Calu3 (cell line): ENCODE data around the gene SCGN. TPM values are rescaled to one million over a fixed set of nuclear protein-coding genes. Genes with fewer than 3 reads are reported as not detected.

Experiments
- BruUV-seq: library from RNA; stranded (reverse); fragments of 400-500 nt; replicated peaks from 2 replicates; lab custom pipeline; 2021; lab: Mats Ljungman, UMichigan
- CTCF ChIA-PET: fragments of 300-600 bp; sonication (Branson Sonifier 250); formaldehyde crosslinking; loops from one replicate; lab custom pipeline; 2022; ENCODE audit warnings: antibody characterized with exemption; lab: Charles Lee
- DNase-seq: peaks from one replicate; pipeline ENCODE4 v3.0.0; 2022
- H3K27ac Mint-ChIP-seq: one replicate; pipeline ENCODE4 v1.8.0; 2022; ENCODE audit warnings: mixed read lengths; ENCODE audit not compliant: unreplicated experiment
- H3K27me3 Mint-ChIP-seq: one replicate; pipeline ENCODE4 v1.8.0; 2022; ENCODE audit warnings: mixed read lengths; ENCODE audit not compliant: unreplicated experiment
- H3K36me3 Mint-ChIP-seq: one replicate; pipeline ENCODE4 v1.8.0; 2022; ENCODE audit warnings: mild to moderate bottlenecking, moderate library complexity, mixed read lengths; ENCODE audit not compliant: insufficient read depth, unreplicated experiment
- H3K4me1 Mint-ChIP-seq: one replicate; pipeline ENCODE4 v1.8.0; 2022; ENCODE audit warnings: mild to moderate bottlenecking, low read depth, mixed read lengths; ENCODE audit not compliant: unreplicated experiment
- H3K4me3 Mint-ChIP-seq: one replicate; pipeline ENCODE4 v1.8.0; 2022; ENCODE audit warnings: mild to moderate bottlenecking, low read depth, moderate library complexity, mixed read lengths; ENCODE audit not compliant: unreplicated experiment
- H3K9me3 Mint-ChIP-seq: one replicate; pipeline ENCODE4 v1.8.0; 2022; ENCODE audit warnings: low read depth, mixed read lengths; ENCODE audit not compliant: unreplicated experiment
- intact Hi-C: fragments of 100-400 bp; cut with micrococcal nuclease; formaldehyde crosslinking; loops from one replicate; pipeline ENCODE4 v1.10.0; 2022; ENCODE audit not compliant: unreplicated experiment
- total RNA-seq: library from RNA; stranded (reverse); gene quantifications from 2 replicates; pipeline ENCODE4 v1.2.3, GENCODE V29; 2022
- TF ChIP-seq, protein P1 (sequence below): fragments of 200-600 bp; IDR thresholded peaks from one replicate; pipeline ENCODE4 v1.8.0; 2022; ENCODE audit warnings: antibody characterized with exemption; ENCODE audit not compliant: unreplicated experiment

The SCGN gene
- total RNA-seq, 1 experiment from 2014 or later: 3.5 TPM

DNA sequence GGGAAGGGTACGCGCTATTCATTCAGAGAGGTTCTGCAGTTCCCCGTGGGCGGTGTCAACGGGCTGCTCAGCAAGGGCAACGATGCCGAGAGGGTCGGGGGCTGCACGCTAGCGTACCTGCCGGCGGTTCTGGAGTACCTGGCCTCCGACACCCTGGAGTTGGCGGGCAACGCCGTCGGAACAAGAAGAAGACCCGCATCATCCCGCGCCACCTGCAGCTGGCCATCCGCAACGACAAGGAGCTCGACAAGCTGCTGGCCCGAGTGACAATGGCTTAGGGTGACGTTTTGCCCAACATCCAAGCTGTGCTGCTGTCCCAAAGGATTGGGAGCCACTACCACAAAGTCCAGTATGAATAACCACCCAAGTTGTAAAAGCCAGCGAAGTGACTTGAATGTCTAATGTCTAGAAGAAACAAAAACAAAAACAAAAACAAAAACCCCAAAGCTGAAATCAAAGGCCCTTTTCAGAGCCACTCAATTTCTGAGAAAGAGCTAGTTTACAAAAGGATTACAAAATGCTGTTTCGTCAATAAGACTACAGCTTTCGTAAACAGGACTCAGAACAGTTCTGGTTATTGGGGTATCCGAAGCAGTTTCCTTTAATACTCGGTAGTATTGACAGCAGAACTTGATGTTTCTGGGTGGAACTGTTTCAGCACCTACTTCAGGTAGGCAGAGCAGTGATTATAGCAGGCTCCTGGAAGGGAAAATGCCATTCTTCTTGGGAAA is 80.6 kb downstream of the SCGN start:
- Mint-ChIP-seq H3K4me3 (no peak overlapping the region), H3K9me3 (peaks cover 3% of the 10 kb centered on the region), H3K4me1 (no peaks in the 10 kb centered on the region), H3K27me3 (no peaks in the 10 kb centered on the region), H3K27ac (no peak overlapping the region), H3K36me3 (no peaks in the 10 kb centered on the region)
- intact Hi-C loops: no loop called here
- no TSS peak for BruUV-seq
- DNase-seq: no peak
- CTCF ChIA-PET: no interaction called here
- TF ChIP-seq, protein P1, sequence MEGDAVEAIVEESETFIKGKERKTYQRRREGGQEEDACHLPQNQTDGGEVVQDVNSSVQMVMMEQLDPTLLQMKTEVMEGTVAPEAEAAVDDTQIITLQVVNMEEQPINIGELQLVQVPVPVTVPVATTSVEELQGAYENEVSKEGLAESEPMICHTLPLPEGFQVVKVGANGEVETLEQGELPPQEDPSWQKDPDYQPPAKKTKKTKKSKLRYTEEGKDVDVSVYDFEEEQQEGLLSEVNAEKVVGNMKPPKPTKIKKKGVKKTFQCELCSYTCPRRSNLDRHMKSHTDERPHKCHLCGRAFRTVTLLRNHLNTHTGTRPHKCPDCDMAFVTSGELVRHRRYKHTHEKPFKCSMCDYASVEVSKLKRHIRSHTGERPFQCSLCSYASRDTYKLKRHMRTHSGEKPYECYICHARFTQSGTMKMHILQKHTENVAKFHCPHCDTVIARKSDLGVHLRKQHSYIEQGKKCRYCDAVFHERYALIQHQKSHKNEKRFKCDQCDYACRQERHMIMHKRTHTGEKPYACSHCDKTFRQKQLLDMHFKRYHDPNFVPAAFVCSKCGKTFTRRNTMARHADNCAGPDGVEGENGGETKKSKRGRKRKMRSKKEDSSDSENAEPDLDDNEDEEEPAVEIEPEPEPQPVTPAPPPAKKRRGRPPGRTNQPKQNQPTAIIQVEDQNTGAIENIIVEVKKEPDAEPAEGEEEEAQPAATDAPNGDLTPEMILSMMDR: no peak

DNA sequence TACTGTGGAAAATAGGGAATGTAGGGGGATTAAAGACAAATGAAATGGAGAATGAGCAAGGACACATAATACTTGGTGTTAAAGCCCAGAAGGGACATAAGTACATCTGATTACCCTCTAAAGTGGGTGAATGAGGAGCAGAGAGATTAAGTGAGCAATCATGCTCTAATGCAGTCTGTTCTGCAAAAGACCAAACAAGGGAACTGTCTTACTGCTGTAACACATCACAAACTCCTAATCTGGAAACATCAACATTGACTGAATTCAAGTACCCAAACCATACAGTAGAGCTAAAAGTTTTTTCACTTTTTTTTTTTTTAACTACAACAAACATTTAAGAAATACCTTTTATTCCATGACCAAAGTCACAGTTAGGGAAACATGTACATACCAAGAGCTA is 83.2 kb downstream of the SCGN start:
- DNase-seq: no peak
- Mint-ChIP-seq H3K9me3 (peaks cover 8% of the 10 kb centered on the region), H3K27me3 (no peaks in the 10 kb centered on the region), H3K4me3 (no peak overlapping the region), H3K27ac (no peak overlapping the region), H3K36me3 (no peaks in the 10 kb centered on the region), H3K4me1 (no peaks in the 10 kb centered on the region)
- intact Hi-C loops: no loop called here
- no TSS peak for BruUV-seq
- CTCF ChIA-PET: no interaction called here
- TF ChIP-seq, protein P1: no peak

DNA sequence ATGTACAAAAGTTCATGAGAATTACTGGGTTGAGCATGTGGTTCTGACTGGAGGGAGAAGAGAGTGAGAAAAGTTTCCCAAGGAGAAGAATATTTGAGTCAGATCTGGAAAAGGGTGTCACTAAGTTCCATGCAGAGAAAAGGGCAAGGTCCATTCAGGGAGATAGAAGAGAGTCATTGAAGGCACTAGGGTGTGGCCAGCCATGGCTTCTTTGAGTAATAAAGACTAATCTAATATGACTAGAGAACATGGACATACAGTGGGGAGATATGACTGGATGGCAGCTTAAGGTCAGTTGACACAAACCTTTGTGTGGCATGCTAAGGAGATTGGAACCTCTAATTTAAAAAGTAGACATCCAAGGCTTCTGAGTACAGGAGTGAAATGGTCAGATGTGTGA is 91.9 kb downstream of the SCGN start:
- no TSS peak for BruUV-seq
- CTCF ChIA-PET: interaction anchor here (2.1 kb wide), 1 partner anchor 44 kb away, joined by 5 read pairs; no protein-coding TSS in a partner anchor
- TF ChIP-seq, protein P1: no peak
- H3K27ac Mint-ChIP-seq: no peak overlapping the region
- H3K4me3 Mint-ChIP-seq: no peak overlapping the region
- peaks cover 5% of the 10 kb centered on the region for H3K36me3 Mint-ChIP-seq
- intact Hi-C loops: no loop called here
- peaks cover 2% of the 10 kb centered on the region for H3K9me3 Mint-ChIP-seq
- H3K27me3 Mint-ChIP-seq: no peaks in the 10 kb centered on the region
- DNase-seq: no peak
- H3K4me1 Mint-ChIP-seq: peaks cover 26% of the 10 kb centered on the region

DNA sequence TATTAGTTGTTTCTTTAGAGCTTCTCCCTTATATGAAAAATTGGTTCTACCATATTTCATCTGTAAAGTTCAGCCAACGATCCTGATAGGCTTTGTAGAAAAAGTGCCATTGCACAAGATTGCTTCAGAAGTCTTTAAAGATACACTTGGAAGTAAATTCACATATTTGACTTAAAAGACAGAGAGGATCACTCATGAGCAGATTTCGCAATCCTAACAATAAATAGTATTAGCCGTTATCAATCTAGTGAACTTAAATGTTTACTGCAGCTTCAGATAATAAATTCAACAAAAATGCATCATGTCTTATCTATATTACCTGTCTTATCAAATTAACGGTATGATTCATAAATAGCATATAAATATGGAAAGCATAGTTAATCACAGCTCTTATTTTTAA is 93.8 kb downstream of the SCGN start:
- intact Hi-C loops: no loop called here
- CTCF ChIA-PET: no interaction called here
- no peak overlapping the region for H3K4me3 Mint-ChIP-seq

More for the DNA sequence above, 93.8 kb downstream of the SCGN start:
- no peak for DNase-seq
- TF ChIP-seq, protein P1: no peak
- peaks cover 46% of the 10 kb centered on the region for H3K4me1 Mint-ChIP-seq
- no peaks in the 10 kb centered on the region for H3K27me3 Mint-ChIP-seq
- peaks cover under 1% of the 10 kb centered on the region for H3K9me3 Mint-ChIP-seq
- no TSS peak for BruUV-seq
- H3K27ac Mint-ChIP-seq: no peak overlapping the region
- H3K36me3 Mint-ChIP-seq: peaks cover 5% of the 10 kb centered on the region
